Measurements from ENCODE around the gene SLC10A2.
"Not testable (repeated sequence)": the region's sequence is repeated elsewhere in the genome, so short reads cannot be mapped to it uniquely, and the experiment has no call there.

SLC10A2 gene

GRCh38 chr13:103066079-103066780 lies at the start of gene SLC10A2:
TSS of gene SLC10A2 (minus strand) at chr13:103066417. CDS start at chr13:103066249, 168 bp downstream.
- no peak for TF ChIP-seq CTCF (IDR thresholded peaks at IDR 0.05; ENCODE audit: insufficient read depth, low read length, poor library complexity, severe bottlenecking)
- H3K4me3 ChIP-seq (replicated peaks; ENCODE audit: low read depth, low read length), result no peak within 1 kb of the TSS
- no peak for DNase-seq (ENCODE audit: extremely low read depth, insufficient read length)
- no peaks in the 10 kb centered on the region for H3K27me3 ChIP-seq (replicated peaks; ENCODE audit: control insufficient read depth, insufficient read depth, low read length)
- no peaks in the 10 kb centered on the region for H3K36me3 ChIP-seq (ENCODE audit: control insufficient read depth, insufficient read depth, low read length)

GRCh38 chr13:103107580-103107979 lies 41.4 kb upstream of the SLC10A2 start:
- Histone ChIP-seq H3K36me3 (ENCODE audit: control insufficient read depth, insufficient read depth, low read length) (no peaks in the 10 kb centered on the region), H3K27me3 (replicated peaks; ENCODE audit: control insufficient read depth, insufficient read depth, low read length) (no peaks in the 10 kb centered on the region), H3K4me3 (replicated peaks; ENCODE audit: low read depth, low read length) (no peak overlapping the region)
- no peak for TF ChIP-seq CTCF (IDR thresholded peaks at IDR 0.05; ENCODE audit: insufficient read depth, low read length, poor library complexity, severe bottlenecking)
- no peak for DNase-seq (ENCODE audit: extremely low read depth, insufficient read length)

- no peak overlapping the region for H3K4me3 ChIP-seq (replicated peaks; ENCODE audit: low read depth, low read length)
- DNase-seq (ENCODE audit: extremely low read depth, insufficient read length), result no peak
These were observed 38.1 kb upstream of the SLC10A2 start for GRCh38 chr13:103104340-103104739.

GRCh38 chr13:103103456-103103855 lies 37.2 kb upstream of the SLC10A2 start:
- not testable (repeated sequence) for H3K4me3 ChIP-seq (replicated peaks; ENCODE audit: low read depth, low read length); H3K36me3 ChIP-seq (ENCODE audit: control insufficient read depth, insufficient read depth, low read length); DNase-seq (ENCODE audit: extremely low read depth, insufficient read length); H3K27me3 ChIP-seq (replicated peaks; ENCODE audit: control insufficient read depth, insufficient read depth, low read length)

More at GRCh38 chr13:103104340-103104739, 38.1 kb upstream of the SLC10A2 start:
- Histone ChIP-seq H3K36me3 (ENCODE audit: control insufficient read depth, insufficient read depth, low read length) (no peaks in the 10 kb centered on the region), H3K27me3 (replicated peaks; ENCODE audit: control insufficient read depth, insufficient read depth, low read length) (no peaks in the 10 kb centered on the region)
- no peak for TF ChIP-seq CTCF (IDR thresholded peaks at IDR 0.05; ENCODE audit: insufficient read depth, low read length, poor library complexity, severe bottlenecking)

- Histone ChIP-seq H3K36me3 (ENCODE audit: control insufficient read depth, insufficient read depth, low read length) (no peaks in the 10 kb centered on the region), H3K4me3 (replicated peaks; ENCODE audit: low read depth, low read length) (no peak overlapping the region), H3K27me3 (replicated peaks; ENCODE audit: control insufficient read depth, insufficient read depth, low read length) (no peaks in the 10 kb centered on the region)
- no peak for DNase-seq (ENCODE audit: extremely low read depth, insufficient read length)
- TF ChIP-seq CTCF (IDR thresholded peaks at IDR 0.05; ENCODE audit: insufficient read depth, low read length, poor library complexity, severe bottlenecking), result no peak
These were observed 36.3 kb upstream of the SLC10A2 start for GRCh38 chr13:103102482-103102881.

GRCh38 chr13:103101901-103102300 lies 35.7 kb upstream of the SLC10A2 start:
- H3K27me3 ChIP-seq (replicated peaks; ENCODE audit: control insufficient read depth, insufficient read depth, low read length), result no peaks in the 10 kb centered on the region
- DNase-seq (ENCODE audit: extremely low read depth, insufficient read length), result no peak
- H3K36me3 ChIP-seq (ENCODE audit: control insufficient read depth, insufficient read depth, low read length), result no peaks in the 10 kb centered on the region
- no peak overlapping the region for H3K4me3 ChIP-seq (replicated peaks; ENCODE audit: low read depth, low read length)
- no peak for TF ChIP-seq CTCF (IDR thresholded peaks at IDR 0.05; ENCODE audit: insufficient read depth, low read length, poor library complexity, severe bottlenecking)

Data from GM06990 (cell line).